Stomach (tissue), 9 donors: Measurements from ENCODE around the gene TCOF1. TPM values are rescaled to one million over a fixed set of nuclear protein-coding genes. Genes with fewer than 3 reads are reported as not detected.
A peak's percentile ranks its signal among the peaks of the same experiment; 100 is the strongest.

Experiments
- DNase-seq, 2 donors: peaks; one replicate each; pipeline versions ENCODE4 v3.0.0 to v3.0.0-alpha.2; 2013 to 2019
- H3K27ac ChIP-seq, 5 donors: fragments of 200-600 bp in 4 of 5; sonication (generic) in 4 of 5; one replicate each; pipeline ENCODE4 v1.5.1; 2013 to 2019; ENCODE audit warnings: mild to moderate bottlenecking in 1 of 5, moderate library complexity in 1 of 5
- H3K27me3 ChIP-seq, 3 donors: fragments of 200-600 bp; sonication (generic); one replicate each; pipeline ENCODE4 v1.5.1; 2017 to 2019; ENCODE audit warnings: mixed run types in 1 of 3
- H3K36me3 ChIP-seq, 4 donors: fragments of 200-600 bp; sonication (generic); 1 replicate in 3 of 4; 2 replicates in 1 of 4; pipeline ENCODE4 v1.5.1; 2016 to 2019
- H3K4me1 ChIP-seq, 4 donors: fragments of 200-600 bp; sonication (generic); one replicate each; pipeline ENCODE4 v1.5.1; 2016 to 2019
- H3K4me3 ChIP-seq, 4 donors: fragments of 200-600 bp; sonication (generic) in 3 of 4; one replicate each; pipeline ENCODE4 v1.5.1; 2016 to 2019; ENCODE audit warnings: mild to moderate bottlenecking in 1 of 4
- H3K9me3 ChIP-seq, 4 donors: fragments of 200-600 bp; sonication (generic); one replicate each; pipeline ENCODE4 v1.5.1; 2016 to 2019
- EP300 ChIP-seq: sonication (generic); formaldehyde crosslinking; IDR thresholded peaks from one replicate; pipeline ENCODE4 v1.6.1; 2017; ENCODE audit warnings: antibody characterized with exemption
- POLR2A ChIP-seq, 4 donors: fragments of 450-650 bp; IDR thresholded peaks; one replicate each; pipeline ENCODE4 v1.6.1; 2016; ENCODE audit warnings: antibody characterized with exemption in 4 of 4, control low read depth in 2 of 4, mild to moderate bottlenecking in 1 of 4, moderate library complexity in 1 of 4
- POLR2AphosphoS5 ChIP-seq, 3 donors: sonication (generic); formaldehyde crosslinking; IDR thresholded peaks; one replicate each; pipeline ENCODE4 v1.6.1; 2016; ENCODE audit warnings: antibody characterized with exemption in 3 of 3
- whole genome bisulfite sequencing, 5 donors: extraction: QIAGEN DNeasy Blood & Tissue Kit in 3 of 5; methylation state at CpG; one replicate each; pipeline versions ENCODE4 v1.1.5 to v1.1.7; 2013 to 2018; 5-methylcytosine and 5-hydroxymethylcytosine counted together
- intact Hi-C: fragments of 100-400 bp; cut with DNase I; formaldehyde crosslinking; loops from one replicate; pipeline ENCODE4 v1.15.1; 2023; ENCODE audit warnings: low total_unique reads
- polyA plus RNA-seq, 3 donors: library from polyadenylated mRNA; stranded (reverse); fragments of 200-250 nt; gene quantifications; one replicate each; pipeline ENCODE4 v1.2.3, GENCODE V29; 2013
- total RNA-seq, 5 donors: library from RNA; depleted of rRNA; stranded (reverse); fragments of >200 nt; gene quantifications; one replicate each; pipeline versions ENCODE4 v1.1.0 to v1.2.3, GENCODE V29; 2014 to 2016
- TF ChIP-seq, protein P1 (sequence below), 7 experiments: fragments of 450-650 bp in 4 of 7; fragments of 200-600 bp in 3 of 7; sonication (generic) in 3 of 7; IDR thresholded peaks; one replicate each; pipeline ENCODE4 v1.5.1; 2016 to 2019; ENCODE audit warnings: antibody characterized with exemption in 7 of 7, control low read depth in 2 of 7, mild to moderate bottlenecking in 1 of 7
- donor health status: healthy with polysubstance abuse.
- donor health status: Bipolar disorder and iron deficiency.
- donor health status: healthy.

Gene TCOF1
- total and polyA plus RNA-seq, 8 donors: 11.7 to 74.1 (median 27.0) TPM

DNA sequence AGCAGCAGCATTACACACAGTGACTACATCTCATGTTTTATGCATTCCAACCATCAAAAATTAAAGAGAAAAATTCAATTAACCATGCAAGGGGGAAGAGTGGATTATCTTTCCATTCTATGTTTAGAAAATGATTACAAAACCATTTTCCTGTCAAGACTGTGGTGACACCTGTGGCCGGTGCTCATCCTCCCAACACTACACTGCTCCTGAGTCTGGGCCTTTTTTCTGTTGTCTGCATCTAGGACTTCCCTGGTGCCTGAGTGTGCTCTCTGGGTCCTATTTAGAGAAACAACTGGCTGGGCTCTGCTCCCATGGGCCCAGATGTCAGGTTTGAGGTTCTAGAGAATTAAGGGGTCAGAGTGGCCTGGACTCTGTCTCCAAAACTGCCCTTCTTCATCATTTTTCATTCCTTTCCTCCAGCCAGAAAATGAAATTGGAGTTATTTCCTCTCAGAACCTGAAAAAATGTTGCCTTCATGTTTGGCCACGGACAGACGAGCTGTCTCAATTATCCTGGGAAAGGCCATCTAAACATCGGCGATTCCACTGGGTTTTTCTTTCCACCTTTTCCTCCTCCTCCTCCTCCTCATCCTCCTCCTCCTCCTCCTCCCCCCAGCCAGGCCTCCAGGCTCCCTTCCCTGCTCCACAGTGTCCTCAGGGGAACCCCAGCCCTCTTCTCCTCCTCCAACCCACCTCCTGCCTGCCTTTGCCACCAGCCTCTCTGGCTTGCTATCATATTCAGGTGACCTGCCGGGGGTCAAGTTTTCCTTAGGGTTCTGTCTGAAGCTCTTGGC is 43.4 kb upstream of the TCOF1 start:
- Histone ChIP-seq H3K4me1 (peaks cover 0 to 5% (median 0%) of the 10 kb centered on the region in 4 donors), H3K36me3 (no peaks in the 10 kb centered on the region)
- WGBS, 5 donors: 59 to 81% (median 64%) methylated on average over 6 of the region's 6 CpGs

DNA sequence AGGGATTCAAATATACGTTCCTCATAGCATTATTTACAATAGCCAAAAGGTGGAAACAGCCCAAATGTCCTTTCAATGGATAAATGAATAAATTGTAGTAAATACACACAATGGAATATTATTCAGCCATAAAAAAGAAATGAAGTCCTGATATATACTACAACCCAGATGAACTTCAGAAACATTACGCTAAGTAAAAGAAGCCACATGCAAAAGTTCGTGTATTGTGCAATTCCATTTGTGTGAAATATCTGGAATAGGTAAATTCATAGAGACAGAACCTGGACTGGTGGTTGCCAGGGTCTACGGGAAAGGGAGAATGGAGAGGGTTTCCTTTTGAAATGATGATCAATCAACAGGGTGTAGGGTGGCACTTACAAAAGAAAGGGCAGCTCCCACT is 42.3 kb upstream of the TCOF1 start:
- Histone ChIP-seq H3K36me3 (no peaks in the 10 kb centered on the region), H3K9me3 (no peaks in the 10 kb centered on the region), H3K4me1 (peaks cover 0 to 13% (median 3%) of the 10 kb centered on the region in 4 donors), H3K27ac (no peak overlapping the region), H3K4me3 (no peak overlapping the region), H3K27me3 (no peaks in the 10 kb centered on the region)
- TF ChIP-seq, protein P1, sequence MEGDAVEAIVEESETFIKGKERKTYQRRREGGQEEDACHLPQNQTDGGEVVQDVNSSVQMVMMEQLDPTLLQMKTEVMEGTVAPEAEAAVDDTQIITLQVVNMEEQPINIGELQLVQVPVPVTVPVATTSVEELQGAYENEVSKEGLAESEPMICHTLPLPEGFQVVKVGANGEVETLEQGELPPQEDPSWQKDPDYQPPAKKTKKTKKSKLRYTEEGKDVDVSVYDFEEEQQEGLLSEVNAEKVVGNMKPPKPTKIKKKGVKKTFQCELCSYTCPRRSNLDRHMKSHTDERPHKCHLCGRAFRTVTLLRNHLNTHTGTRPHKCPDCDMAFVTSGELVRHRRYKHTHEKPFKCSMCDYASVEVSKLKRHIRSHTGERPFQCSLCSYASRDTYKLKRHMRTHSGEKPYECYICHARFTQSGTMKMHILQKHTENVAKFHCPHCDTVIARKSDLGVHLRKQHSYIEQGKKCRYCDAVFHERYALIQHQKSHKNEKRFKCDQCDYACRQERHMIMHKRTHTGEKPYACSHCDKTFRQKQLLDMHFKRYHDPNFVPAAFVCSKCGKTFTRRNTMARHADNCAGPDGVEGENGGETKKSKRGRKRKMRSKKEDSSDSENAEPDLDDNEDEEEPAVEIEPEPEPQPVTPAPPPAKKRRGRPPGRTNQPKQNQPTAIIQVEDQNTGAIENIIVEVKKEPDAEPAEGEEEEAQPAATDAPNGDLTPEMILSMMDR (IDR thresholded peaks at IDR 0.05): no peak
- TF ChIP-seq POLR2A (IDR thresholded peaks at IDR 0.05) (no peak), POLR2AphosphoS5 (IDR thresholded peaks at IDR 0.05) (no peak), EP300 (no peak)
- 84 to 90% (median 88%) methylated on average over 4 of the region's 4 CpGs for WGBS, 5 donors
- DNase-seq: no peak
- intact Hi-C loops: no loop called here

More for the DNA sequence above, 43.4 kb upstream of the TCOF1 start:
- intact Hi-C loops: no loop called here
- Histone ChIP-seq H3K9me3 (no peaks in the 10 kb centered on the region), H3K27ac (no peak overlapping the region), H3K27me3 (no peaks in the 10 kb centered on the region), H3K4me3 (no peak overlapping the region)
- DNase-seq: no peak
- TF ChIP-seq POLR2AphosphoS5 (IDR thresholded peaks at IDR 0.05) (no peak), EP300 (no peak), POLR2A (IDR thresholded peaks at IDR 0.05) (no peak)
- TF ChIP-seq, protein P1 (IDR thresholded peaks at IDR 0.05): no peak

DNA sequence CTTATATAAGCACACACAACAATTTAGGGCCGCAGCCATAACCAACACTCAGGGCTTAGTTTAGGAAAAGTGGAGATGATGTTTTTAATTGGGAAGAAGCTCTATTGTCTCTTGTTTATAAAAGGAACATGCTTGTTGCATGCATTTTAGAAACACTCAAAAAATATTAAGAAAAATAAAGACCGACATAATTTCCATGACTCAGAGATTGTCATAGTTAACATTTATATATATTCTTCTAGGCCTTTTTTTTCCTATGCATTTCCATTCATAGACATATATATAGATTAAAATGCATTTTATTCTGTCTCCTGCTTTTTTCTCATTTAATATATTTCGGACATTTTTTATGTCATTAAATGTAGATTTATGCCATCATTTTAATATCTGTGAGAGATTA is 41.2 kb upstream of the TCOF1 start:
- Histone ChIP-seq H3K27me3 (no peaks in the 10 kb centered on the region), H3K27ac (no peak overlapping the region), H3K9me3 (no peaks in the 10 kb centered on the region), H3K4me1 (peaks cover 0 to 18% (median 5%) of the 10 kb centered on the region in 4 donors), H3K4me3 (no peak overlapping the region), H3K36me3 (no peaks in the 10 kb centered on the region)
- 72 to 96% (median 95%) methylated on average over 3 of the region's 3 CpGs for WGBS, 5 donors
- no peak for DNase-seq
- intact Hi-C loops: no loop called here
- TF ChIP-seq EP300 (no peak), POLR2AphosphoS5 (IDR thresholded peaks at IDR 0.05) (no peak), POLR2A (IDR thresholded peaks at IDR 0.05) (no peak)
- TF ChIP-seq, protein P1 (IDR thresholded peaks at IDR 0.05): no peak

DNA sequence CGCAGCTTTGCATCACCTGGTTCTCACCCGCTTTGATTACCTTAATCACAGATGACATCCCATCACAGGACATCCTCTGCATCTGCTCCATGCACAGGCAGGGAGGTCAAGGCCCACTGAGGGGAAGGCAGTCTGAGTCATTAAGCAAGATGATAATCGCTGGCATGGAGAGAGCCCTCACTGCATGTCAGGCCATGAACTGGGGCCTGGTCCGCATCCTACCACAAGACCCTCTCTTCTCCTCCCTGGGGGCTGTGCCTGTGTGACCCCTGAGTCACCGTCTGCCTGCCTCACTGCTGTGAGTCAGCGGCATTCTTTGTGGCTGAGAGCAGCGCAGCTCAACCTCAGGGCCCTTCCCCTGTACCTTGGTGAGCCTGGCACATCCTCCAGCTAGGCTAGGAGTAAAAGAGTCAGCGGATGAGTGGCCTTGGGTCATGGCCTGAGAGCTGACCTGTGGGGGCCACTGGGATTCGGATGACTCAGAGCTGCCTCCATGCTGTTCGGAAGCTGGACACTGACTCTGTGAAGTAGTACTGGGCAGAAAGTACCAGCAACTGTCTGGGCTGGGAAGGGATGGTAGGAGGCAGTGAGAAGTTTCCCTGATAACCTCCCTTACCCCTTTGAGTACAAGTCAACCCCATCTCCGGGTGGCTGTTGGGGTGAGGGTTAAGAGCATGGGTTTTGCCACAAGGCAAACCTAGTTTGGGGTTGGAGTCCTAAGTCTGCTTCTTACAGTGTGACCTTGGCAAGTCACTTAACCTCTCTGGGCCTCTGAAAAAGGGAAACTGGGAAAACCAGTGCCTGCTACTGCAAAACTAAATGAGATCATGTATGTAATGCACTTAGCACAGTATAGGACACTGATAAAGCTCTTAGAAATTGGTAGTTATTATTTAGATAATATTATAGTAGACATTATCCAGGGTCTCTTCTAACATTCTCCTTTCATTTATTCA is 40.2 kb upstream of the TCOF1 start:
- Histone ChIP-seq H3K9me3 (no peaks in the 10 kb centered on the region), H3K36me3 (no peaks in the 10 kb centered on the region), H3K4me1 (peaks cover 0 to 18% (median 5%) of the 10 kb centered on the region in 4 donors), H3K27me3 (no peaks in the 10 kb centered on the region), H3K27ac (peak overlapping the region in 3 of 5 donors; percentile 23 to 40 (median 26)), H3K4me3 (no peak overlapping the region)
- DNase-seq: no peak
- 74 to 85% (median 82%) methylated on average over 11 of the region's 11 CpGs for WGBS, 5 donors
- intact Hi-C loops: no loop called here
- TF ChIP-seq POLR2AphosphoS5 (IDR thresholded peaks at IDR 0.05) (no peak), EP300 (no peak), POLR2A (IDR thresholded peaks at IDR 0.05) (no peak)
- TF ChIP-seq, protein P1 (IDR thresholded peaks at IDR 0.05): no peak
